GM18861 (cell line): ENCODE results near the gene SLC34A1.
"Not testable (repeated sequence)": the region's sequence is repeated elsewhere in the genome, so short reads cannot be mapped to it uniquely, and the experiment has no call there.

Experiments
- ATAC-seq: cut with Tn5 transposase; IDR thresholded peaks from one replicate; pipeline ENCODE4 v1.9.1; 2021; ENCODE audit not compliant: unreplicated experiment

The SLC34A1 gene

GRCh38 chr5:177367981-177368868 lies 16.0 kb upstream of the SLC34A1 start:
- no peak for ATAC-seq

- ATAC-seq, result no peak
These were observed 15.2 kb upstream of the SLC34A1 start for GRCh38 chr5:177368869-177369644.

- ATAC-seq, result no peak
These were observed 14.4 kb upstream of the SLC34A1 start for GRCh38 chr5:177369645-177370440.

GRCh38 chr5:177370488-177371119 lies 13.6 kb upstream of the SLC34A1 start:
- ATAC-seq, result no peak

- no peak for ATAC-seq
These were observed 12.9 kb upstream of the SLC34A1 start for GRCh38 chr5:177371120-177372033.

- no peak for ATAC-seq
These were observed 12.0 kb upstream of the SLC34A1 start for GRCh38 chr5:177372034-177372896.

- ATAC-seq, result no peak
These were observed 11.3 kb upstream of the SLC34A1 start for GRCh38 chr5:177372910-177373309.

GRCh38 chr5:177373806-177374205 lies 10.4 kb upstream of the SLC34A1 start:
- ATAC-seq, result no peak

GRCh38 chr5:177374211-177374610 lies 10.0 kb upstream of the SLC34A1 start:
- ATAC-seq, result no peak

- ATAC-seq, result not testable (repeated sequence)
These were observed 8.7 kb upstream of the SLC34A1 start for GRCh38 chr5:177375516-177375915.

GRCh38 chr5:177376107-177376506 lies 8.1 kb upstream of the SLC34A1 start:
- no peak for ATAC-seq

- ATAC-seq, result no peak
These were observed 6.1 kb upstream of the SLC34A1 start for GRCh38 chr5:177377851-177378776.

- peak; percentile 65 for ATAC-seq
These were observed 5.0 kb upstream of the SLC34A1 start for GRCh38 chr5:177378884-177379883.

GRCh38 chr5:177380805-177381126 lies 3.5 kb upstream of the SLC34A1 start:
- no peak for ATAC-seq

- ATAC-seq, result no peak
These were observed 1.7 kb upstream of the SLC34A1 start for GRCh38 chr5:177382423-177383029.

GRCh38 chr5:177383181-177383580 lies 1.1 kb upstream of the SLC34A1 start:
- no peak for ATAC-seq
